Activated CD8-positive, alpha-beta memory T cell treated with anti-CD3 and anti-CD28 coated beads, Interleukin-2, amount 50 U/mL, for 48 hours (primary cell): ENCODE data around the gene GZMM.
A peak's percentile ranks its signal among the peaks of the same experiment; 100 is the strongest.

Experiments
- DNase-seq: peaks from one replicate; pipeline ENCODE4 v3.0.0-alpha.2; 2020

GZMM gene

DNA sequence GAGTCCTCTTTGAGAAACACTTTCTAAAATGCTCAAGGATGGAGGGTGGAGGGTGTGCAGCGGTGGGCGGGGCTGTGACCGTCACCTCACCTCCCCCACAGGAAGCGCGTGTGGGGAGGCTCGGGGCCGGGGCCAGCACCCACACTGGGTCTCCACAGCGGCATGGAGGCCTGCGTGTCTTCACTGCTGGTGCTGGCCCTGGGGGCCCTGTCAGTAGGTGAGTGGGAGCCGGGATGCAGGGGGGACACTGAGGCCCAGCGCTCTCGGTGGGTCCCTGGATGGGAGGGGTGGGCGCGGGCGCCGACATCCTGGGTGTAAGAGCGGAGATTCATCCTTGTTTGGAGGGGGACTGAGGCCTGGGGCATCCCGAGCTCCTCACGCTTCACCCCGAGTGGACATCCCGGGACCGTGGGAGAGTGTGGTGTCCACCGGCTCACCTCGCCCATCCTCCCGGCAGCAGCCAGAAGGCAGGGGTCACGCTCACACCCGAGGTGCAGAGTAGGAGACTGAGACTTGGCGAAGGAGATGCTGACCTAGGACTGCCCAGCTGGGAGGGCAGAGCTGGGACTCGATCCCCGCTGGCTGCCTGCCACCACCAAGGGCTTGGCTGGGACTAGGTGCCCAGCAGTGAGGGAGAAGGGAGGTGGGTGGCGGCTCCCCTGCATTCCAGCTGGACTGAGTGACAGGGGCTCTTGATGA is at the start of gene GZMM:
Gene GZMM (plus strand): TSS at position 144 of the 699 bp plus-strand sequence. CDS start 19 bp downstream, at position 163.
- peak; percentile 83 for DNase-seq

DNA sequence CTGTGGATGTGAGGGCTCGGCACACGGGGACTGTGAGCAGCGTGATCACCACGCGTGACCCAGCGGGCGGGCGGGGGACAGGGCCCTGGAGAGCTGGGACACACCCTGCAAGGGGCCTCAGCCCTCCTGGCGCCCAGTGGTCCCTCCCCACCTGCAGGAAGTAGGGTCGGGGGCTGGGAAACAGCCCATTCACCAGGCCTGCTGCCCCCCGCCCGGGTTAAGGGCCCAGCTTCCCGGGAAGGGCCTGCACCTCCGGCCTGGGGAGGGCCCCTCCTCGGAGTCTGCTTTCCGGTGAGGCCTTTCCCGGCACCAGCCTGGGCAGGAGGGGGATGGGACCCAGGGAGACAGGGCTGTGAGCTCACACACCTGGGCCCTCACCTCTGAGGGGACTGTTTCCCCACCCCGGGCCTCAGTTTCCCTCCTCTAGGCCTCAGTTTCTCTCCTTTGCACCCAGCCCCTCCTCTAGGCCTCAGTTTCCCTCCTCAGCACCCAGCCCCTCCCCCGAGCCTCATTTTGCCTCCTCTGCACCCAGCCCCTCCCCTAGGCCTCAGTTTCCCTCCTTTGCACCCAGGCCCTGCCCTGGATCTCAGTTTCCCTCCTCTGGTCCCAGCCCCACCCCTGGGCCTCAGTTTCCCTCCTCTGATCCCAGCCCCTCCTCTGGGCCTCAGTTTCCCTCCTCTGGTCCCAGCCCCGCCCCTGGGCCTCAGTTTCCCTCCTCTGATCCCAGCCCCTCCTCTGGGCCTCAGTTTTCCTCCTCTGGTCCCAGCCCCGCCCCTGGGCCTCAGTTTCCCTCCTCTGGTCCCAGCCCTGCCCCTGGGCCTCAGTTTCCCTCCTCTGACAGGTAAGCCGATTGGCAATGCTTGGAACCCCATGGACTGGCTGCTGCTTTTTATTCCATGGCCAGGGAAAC is 49.4 kb upstream of the GZMM start:
- DNase-seq: no peak

DNA sequence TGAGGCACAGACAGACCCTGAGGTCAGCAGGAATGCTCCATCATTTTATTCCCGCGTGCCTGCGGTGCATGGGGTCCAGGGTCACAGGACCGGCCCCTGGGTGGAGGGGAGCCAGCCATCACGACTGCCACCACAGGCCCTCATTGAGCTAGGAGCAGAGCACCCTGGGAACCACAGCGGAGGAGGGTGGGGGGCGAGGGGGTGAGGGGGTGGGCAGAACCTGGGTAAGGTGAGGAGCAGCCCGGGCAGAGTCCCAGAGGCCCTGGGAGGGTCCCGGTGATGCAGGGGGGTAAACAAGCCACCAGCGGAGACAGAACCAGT is 48.8 kb upstream of the GZMM start:
- DNase-seq: no peak

DNA sequence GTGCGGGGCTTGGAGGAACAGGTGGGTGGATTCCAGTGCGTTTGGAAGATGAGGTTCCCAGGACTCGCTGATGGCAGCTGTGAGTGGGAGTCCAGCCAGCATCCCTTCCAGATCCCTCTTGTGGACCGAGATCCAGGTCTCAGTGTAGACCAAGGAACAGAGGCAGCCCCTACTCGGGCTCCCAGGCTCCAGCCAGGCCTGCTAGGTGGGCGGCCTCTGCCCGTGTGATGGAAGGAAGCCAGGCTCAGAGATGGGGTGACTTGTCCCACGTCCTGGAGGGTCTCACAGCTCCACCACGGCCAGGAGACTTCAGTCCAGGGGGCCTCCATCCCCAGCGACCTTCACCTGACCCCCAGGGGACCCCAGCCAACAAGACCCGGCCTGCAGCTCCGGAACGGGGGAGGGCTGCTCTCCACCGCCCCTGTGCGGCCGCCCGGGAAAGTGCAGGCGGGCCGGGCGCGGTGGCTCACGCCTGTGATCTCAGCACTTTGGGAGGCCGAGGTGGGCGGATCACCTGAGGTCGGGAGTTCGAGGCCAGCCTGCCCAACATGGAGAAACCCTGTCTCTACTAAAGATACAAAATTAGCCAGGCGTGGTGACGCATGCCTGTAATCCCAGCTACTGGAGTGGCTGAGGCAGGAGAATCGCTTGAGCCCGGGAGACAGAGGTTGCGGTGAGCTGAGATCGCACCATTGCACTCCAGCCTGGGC is 48.3 kb upstream of the GZMM start:
- DNase-seq: peak; percentile 88

DNA sequence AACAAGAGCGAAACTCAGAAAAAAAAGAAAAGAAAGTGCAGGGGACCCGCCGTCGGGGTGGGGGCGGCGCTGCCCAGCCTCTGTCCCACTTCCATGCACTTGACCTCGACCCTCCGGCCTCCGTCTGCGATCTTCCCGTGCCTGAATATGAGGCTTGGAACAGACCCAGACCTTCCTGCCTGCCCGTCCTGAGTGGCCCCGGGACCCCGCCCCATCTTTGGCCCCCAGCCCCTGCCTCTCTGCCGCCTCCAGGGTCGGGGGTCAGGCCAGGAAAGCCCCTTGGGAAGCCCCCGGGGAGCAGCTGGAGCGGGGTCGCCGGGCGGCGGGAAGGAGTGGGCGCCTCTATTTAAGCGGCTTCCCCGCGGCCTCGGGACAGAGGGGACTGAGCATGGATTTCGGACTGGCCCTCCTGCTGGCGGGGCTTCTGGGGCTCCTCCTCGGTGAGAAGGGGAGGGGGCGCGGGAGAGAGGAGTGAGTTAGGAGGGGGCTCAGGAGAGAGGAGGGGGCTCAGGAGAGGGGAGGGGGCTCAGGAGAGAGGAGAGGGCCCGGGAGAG is 47.7 kb upstream of the GZMM start, which contains the start of gene MADCAM1:
Gene MADCAM1 (plus strand): TSS at position 375 of the 554 bp plus-strand sequence. CDS start 14 bp downstream, at position 389.
- no peak for DNase-seq

DNA sequence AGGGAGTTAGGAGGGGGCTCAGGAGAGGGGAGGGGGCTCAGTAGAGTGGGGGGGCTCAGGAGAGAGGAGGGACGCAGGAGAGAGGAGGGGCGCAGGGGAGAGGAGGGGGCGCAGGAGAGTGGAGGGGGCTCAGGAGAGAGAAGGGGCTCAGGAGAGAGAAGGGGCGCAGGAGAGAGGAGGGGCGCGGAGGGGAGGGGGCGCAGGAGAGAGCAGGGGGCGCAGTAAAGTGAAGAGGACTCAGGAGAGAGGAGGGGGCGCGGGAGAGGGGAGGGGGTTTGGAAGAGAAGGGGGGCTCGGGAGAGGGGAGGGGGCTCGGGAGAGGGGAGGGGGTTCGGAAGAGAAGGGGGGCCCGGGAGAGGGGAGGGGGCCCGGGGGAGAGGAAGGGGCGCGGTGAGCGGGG is 46.9 kb upstream of the GZMM start:
- no peak for DNase-seq

DNA sequence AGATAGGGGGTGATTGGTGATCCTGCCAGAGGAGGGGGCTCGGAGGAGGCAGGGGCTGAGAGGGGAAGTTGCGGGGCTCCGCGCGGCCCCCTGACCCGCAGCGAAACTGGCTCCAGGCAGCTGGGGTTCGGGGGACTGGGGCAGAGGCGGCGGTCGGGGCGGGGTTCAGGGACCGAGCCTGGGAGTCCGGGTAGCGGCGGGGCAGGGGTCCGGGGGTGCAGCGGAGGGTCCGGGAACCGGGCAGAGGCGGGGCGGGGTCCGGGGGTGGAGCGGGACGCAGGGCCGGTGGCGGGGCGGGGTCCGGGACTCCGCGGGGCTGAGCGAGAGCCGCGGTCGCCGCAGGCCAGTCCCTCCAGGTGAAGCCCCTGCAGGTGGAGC is 46.4 kb upstream of the GZMM start:
- no peak for DNase-seq

DNA sequence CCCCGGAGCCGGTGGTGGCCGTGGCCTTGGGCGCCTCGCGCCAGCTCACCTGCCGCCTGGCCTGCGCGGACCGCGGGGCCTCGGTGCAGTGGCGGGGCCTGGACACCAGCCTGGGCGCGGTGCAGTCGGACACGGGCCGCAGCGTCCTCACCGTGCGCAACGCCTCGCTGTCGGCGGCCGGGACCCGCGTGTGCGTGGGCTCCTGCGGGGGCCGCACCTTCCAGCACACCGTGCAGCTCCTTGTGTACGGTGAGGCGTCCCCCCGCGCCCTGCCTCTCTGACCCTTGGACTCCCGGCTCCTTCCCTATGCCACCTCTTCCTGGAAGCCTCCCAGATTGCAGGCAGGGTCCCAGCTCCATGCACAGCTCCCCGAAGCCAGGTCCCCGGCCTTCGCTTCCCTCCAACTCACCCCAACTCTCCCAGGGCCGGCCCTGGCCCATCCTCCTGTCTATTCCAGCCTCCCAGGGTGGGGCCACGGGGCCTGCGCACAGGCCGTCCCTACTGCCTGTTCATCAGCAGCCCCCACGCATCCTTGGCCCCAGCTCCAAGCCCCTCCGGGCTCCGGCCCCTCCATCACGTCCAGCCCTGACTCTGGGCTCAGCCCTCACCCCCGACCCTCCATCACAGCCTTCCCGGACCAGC is 45.9 kb upstream of the GZMM start:
- DNase-seq: no peak

DNA sequence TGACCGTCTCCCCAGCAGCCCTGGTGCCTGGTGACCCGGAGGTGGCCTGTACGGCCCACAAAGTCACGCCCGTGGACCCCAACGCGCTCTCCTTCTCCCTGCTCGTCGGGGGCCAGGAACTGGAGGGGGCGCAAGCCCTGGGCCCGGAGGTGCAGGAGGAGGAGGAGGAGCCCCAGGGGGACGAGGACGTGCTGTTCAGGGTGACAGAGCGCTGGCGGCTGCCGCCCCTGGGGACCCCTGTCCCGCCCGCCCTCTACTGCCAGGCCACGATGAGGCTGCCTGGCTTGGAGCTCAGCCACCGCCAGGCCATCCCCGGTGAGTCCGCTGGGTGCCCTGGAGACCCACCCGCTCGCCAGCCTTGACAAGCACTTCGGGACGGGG is 45.4 kb upstream of the GZMM start:
- no peak for DNase-seq

DNA sequence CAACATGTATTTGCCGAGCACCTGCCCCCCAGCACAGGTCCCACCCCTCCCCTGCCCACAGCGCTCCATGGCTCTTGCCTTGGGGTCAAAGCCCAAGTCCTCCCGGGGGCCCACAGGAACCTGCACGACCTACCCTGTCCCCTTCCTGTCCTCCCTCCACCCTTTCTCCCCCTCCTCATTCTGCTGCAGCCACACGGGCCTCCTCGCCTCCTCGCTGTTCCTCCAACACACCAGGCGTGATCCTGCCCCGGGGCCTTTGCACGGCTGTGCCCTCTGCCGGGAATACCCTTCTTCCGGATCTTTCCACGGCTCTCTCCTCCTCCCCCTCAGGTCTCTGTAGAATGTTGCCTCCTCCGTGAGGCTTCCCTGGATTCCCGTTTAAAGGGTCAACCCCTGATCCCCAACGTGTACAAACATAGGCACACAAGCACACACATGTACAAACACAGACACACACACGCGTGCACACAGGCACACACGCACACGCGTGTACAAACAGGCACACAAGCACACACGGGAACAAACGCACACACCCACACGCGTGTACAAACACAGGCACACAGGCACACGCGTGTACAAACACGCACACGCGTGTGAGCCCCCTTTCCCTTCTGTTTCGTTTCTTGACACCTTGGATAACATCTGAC is 44.8 kb upstream of the GZMM start:
- DNase-seq: no peak

DNA sequence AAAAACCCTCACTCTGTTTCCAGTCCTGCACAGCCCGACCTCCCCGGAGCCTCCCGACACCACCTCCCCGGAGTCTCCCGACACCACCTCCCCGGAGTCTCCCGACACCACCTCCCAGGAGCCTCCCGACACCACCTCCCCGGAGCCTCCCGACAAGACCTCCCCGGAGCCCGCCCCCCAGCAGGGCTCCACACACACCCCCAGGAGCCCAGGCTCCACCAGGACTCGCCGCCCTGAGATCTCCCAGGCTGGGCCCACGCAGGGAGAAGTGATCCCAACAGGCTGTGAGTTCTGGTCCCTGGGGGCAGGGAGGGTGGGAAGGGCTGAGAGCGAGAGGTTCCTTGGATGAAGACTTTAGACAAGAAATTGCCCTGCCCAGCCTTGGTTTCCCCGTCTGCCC is 42.2 kb upstream of the GZMM start:
- no peak for DNase-seq

DNA sequence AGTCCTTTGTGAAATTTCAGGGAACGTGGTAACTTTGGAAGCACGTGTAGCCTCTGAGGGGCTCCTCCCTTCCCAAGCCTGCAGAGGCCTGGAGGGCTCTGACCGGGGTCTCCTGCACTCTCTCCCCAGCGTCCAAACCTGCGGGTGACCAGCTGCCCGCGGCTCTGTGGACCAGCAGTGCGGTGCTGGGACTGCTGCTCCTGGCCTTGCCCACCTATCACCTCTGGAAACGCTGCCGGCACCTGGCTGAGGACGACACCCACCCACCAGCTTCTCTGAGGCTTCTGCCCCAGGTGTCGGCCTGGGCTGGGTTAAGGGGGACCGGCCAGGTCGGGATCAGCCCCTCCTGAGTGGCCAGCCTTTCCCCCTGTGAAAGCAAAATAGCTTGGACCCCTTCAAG is 39.2 kb upstream of the GZMM start:
- no peak for DNase-seq

DNA sequence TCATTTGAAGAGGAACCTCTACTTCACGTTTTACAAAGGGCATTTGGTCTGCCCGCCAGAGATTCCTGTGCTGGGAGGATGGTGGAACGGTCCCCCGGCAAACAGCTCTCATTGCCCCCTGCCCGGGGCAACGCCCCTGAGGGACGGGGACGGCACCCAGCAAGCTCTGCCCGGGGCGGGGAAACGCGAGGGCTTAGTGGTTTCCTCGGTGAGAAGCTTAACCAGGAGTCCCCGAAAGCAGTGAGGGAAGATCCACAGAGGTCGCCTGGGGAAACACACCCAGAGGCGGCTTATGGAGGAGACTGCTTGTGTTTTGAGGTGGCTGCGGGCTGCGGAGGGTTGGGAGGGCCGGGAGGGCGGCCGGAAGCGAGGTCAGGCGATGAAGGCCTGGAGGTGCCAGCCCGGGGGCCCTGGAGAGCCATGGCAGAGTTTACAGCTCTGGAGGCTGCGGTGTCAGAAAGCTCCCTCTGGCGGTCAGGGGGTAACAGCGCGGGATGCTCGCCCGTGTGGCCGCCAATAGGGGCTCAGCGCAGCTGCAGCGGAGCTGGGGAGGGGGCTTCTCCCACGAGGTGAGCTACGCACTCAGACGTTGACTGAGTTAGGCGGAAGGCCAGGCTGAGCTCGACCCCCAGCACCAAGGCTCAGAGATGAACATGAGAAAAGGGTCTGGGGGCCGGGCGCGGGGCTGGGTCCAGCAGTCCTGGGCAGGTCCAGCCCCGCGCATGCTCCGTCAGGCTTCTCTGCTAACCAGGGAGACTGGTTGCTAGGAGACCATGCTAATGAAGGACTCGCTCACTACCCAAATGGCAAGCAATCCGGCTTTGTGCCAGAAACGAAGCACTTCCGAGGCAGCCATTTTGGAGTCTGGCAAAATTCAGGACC is 37.2 kb upstream of the GZMM start:
- peak; percentile 95 for DNase-seq

DNA sequence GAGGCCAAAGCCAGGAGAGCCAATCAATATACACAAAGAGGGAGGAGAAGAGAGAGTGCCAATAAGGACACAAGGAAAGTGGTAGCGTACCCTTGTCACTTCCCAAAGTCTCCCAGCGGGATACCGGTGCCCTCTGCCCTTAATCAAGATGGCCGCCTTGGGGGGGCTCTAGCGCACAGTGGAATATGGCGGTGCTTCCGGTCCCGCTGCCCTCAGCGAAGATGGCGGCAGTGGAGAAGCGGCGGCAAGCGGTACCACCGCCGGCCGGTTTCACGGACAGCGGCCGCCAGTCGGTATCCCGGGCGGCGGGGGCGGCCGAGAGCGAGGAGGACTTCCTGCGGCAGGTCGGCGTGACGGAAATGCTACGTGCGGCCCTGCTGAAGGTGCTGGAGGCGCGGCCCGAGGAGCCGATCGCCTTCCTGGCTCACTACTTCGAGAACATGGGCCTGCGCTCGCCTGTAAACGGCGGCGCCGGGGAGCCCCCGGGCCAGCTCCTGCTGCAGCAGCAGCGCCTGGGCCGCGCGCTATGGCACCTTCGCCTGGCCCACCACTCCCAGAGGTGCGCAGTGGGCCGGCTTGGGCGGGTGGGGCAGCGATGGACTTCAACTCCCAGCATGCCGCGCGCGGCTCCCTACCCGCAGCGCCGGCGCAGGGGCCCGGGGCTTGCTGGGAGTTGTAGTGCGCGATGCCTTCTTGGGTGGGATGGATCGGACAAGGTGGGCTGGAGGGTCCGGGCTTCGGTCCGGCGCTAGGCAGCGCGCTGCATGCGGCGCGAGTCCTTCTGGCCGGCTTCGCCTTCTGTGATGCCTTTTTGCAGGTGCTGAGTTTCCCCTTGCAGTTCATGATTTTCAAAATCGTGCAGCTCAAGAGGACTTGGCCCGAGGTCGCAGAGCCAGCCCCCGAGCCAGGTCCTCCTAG is 36.3 kb upstream of the GZMM start, which contains the start of gene TPGS1:
Gene TPGS1 (plus strand): TSS at position 212 of the 918 bp plus-strand sequence. CDS start 10 bp downstream, at position 222.
- peak; percentile 89 for DNase-seq

DNA sequence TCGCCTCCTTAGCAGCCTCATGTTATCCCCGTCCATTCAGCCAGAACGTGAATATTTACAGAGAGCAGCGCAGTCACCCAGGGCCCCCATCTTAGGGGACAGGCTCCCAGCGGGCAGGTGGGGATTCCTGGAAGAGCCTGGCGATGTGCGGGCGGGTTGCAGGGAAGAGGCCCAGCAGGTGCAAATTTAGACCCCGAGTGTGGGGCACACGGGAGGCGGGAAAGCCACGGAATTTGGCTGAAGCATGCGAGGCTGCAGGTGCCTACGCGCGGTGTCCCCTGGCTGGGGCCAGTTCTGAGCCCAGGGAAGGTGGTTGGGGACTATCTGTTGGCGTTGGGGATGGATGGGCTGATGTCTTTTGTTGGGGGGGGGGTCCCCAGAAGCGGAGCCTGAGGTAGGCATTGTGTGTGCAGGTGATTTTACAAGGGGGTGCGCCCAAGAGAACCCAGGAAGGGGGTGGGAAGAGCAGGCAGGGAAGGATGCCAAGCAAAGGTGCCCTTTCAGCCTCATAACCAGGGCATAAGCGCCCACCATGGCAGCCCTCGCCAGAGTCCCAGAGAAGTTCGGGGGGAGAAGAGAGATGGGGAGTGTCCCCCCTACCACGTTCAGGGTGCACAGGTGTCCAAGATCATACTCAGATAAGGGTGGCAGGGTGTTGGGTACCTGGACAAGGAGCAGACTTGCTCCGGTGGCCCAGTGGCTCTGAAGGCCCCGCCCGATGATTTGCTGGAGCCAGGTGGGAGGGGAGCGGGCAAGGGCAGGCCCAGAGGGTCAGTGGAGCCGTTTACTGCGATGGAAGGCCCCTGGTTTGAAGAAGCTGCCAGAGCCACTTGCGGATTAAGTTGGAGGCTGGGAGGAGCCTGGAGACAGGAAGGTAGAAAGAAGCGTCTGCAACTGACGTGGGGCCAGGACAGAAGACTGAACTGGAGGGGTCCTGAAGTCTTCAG is 35.4 kb upstream of the GZMM start:
- no peak for DNase-seq

DNA sequence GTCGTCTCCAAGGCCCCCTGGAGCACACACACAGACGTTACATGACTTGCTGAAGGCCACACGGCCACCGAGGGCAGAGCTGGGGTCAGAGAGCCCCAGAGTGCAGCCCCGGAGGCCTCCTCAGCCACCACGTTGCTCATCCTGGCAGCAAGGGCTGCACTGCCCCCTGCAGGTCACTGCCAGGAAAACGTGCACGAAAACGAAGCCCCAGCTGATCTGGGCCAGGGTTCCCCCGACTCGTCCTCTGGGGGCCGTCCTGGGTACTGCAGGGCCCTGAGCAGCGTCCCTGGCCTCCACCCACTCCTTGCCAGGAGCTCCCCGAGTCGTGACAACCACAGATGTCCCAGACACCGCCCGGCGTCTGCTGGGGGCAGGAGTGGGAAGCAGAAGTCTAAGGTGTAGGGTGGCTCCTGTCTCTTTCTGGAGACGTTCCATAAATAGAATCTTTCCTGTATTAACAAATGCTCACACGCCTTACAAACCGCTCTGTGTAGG is 33.2 kb upstream of the GZMM start:
- peak; percentile 97 for DNase-seq

DNA sequence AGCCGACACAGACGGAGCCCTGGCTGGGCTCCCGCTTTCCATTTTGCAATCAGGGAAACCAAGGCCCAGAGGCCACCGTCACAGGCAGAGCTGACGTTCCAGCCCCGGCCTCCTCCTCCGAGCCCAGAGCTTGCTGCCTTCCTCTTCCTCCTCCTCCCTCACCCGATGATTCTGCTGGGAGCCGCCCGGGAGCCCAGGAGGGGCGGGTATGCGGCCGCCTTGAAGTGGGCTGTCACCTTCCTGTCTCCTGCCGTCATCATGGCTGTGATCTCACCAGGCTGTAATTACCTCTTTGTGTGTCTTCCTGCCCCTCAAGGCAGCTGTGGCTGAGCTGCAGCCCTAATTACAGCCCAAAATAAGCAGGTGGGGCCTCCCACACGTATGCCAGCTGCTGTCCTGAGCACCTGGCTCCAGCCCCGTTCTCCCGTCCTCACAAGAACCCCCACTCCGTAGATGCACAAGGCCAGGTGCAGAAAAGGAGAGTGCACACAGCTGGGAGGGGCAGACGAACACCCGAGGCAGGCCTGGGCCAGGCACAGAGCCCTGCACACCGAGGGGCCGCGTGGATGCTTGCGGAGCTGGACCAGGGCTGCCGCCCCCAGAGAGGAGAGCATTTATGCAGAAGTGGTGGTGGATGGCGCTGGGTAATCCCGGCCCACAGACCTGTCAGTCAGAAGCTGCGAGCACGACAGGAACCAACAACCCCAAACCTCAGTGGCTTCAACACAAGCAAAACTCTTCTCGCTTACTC is 32.6 kb upstream of the GZMM start:
- peak; percentile 87 for DNase-seq
